Stimulated activated memory B cell treated with anti-CD40 and anti-IgM and Interleukin-4, amounts not matched to agents 10 μg/mL and 1 μg/mL and 100 μg/mL, for 72 hours (primary cell): ENCODE data around the gene TMEM120B.

ENCODE experiments used
- ATAC-seq: fragments of 150-1000 bp; cut with Tn5 transposase; 2 replicates; pipeline ENCODE4 v1.10.0; 2021
- H3K27ac Mint-ChIP-seq: one replicate; pipeline ENCODE4 v1.8.0; 2022; ENCODE audit warnings: mild to moderate bottlenecking, mixed read lengths
- H3K27me3 Mint-ChIP-seq: one replicate; pipeline ENCODE4 v1.8.0; 2022; ENCODE audit warnings: mixed read lengths
- H3K36me3 Mint-ChIP-seq: one replicate; pipeline ENCODE4 v1.8.0; 2022; ENCODE audit warnings: mixed read lengths
- H3K4me1 Mint-ChIP-seq: one replicate; pipeline ENCODE4 v1.8.0; 2022; ENCODE audit warnings: mixed read lengths
- H3K4me3 Mint-ChIP-seq: one replicate; pipeline ENCODE4 v1.8.0; 2022; ENCODE audit warnings: mild to moderate bottlenecking, moderate library complexity, mixed read lengths
- H3K9me3 Mint-ChIP-seq: one replicate; pipeline ENCODE4 v1.8.0; 2022; ENCODE audit warnings: mixed read lengths

TMEM120B gene

GRCh38 chr12:121828306-121828705 is 115.8 kb downstream of the TMEM120B start:
- no peaks in the 10 kb centered on the region for H3K27me3 Mint-ChIP-seq
- peaks cover 7% of the 10 kb centered on the region for H3K4me1 Mint-ChIP-seq

DNA sequence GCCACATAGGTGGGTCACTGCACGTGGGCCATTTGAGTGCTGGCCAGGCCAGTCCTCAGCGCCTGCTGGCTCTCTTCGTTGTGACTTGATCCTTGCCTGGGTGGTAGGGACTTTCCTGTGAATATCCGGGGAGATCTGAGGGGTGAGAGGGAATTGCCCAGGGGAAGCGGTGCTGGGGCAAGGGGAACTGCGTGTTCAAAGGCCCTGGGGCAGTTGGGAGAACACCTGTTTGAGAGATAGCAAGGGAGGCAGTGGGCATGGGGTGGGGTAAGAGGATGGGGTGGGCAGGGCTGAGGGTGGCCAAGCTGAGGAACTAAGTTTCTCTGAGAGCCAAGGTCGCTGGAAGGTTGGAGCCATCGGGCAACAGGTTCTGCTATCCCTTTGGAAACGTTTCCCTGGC is 116.3 kb downstream of the TMEM120B start:
- peaks cover 82% of the 10 kb centered on the region for H3K36me3 Mint-ChIP-seq
- no peak overlapping the region for H3K4me3 Mint-ChIP-seq
- no peak for ATAC-seq
- H3K9me3 Mint-ChIP-seq, result no peaks in the 10 kb centered on the region
- peaks cover 7% of the 10 kb centered on the region for H3K4me1 Mint-ChIP-seq
- H3K27me3 Mint-ChIP-seq, result no peaks in the 10 kb centered on the region
- peak overlapping the region; percentile 49 for H3K27ac Mint-ChIP-seq

More at GRCh38 chr12:121828306-121828705, 115.8 kb downstream of the TMEM120B start:
- peak overlapping the region; percentile 49 for H3K27ac Mint-ChIP-seq
- peaks cover 87% of the 10 kb centered on the region for H3K36me3 Mint-ChIP-seq
- ATAC-seq, result no peak
- no peaks in the 10 kb centered on the region for H3K9me3 Mint-ChIP-seq
- no peak overlapping the region for H3K4me3 Mint-ChIP-seq

GRCh38 chr12:121829250-121829918 is 116.8 kb downstream of the TMEM120B start:
- H3K27ac Mint-ChIP-seq, result no peak overlapping the region
- ATAC-seq, result no peak
- H3K4me3 Mint-ChIP-seq, result no peak overlapping the region
- H3K27me3 Mint-ChIP-seq, result no peaks in the 10 kb centered on the region
- peaks cover 7% of the 10 kb centered on the region for H3K4me1 Mint-ChIP-seq
- H3K9me3 Mint-ChIP-seq, result no peaks in the 10 kb centered on the region
- peaks cover 80% of the 10 kb centered on the region for H3K36me3 Mint-ChIP-seq

- Mint-ChIP-seq H3K4me3 (no peak overlapping the region), H3K4me1 (peaks cover 7% of the 10 kb centered on the region), H3K27ac (peak overlapping the region; percentile 7), H3K27me3 (no peaks in the 10 kb centered on the region), H3K36me3 (peaks cover 73% of the 10 kb centered on the region), H3K9me3 (no peaks in the 10 kb centered on the region)
- ATAC-seq, result peak; percentile 27
Measured at GRCh38 chr12:121830134-121830533, 117.6 kb downstream of the TMEM120B start.

- Mint-ChIP-seq H3K36me3 (peaks cover 69% of the 10 kb centered on the region), H3K9me3 (no peaks in the 10 kb centered on the region), H3K4me3 (no peak overlapping the region), H3K27me3 (no peaks in the 10 kb centered on the region), H3K27ac (peak overlapping the region; percentile 7), H3K4me1 (peaks cover 7% of the 10 kb centered on the region)
- no peak for ATAC-seq
Measured at GRCh38 chr12:121830588-121831265, 118.2 kb downstream of the TMEM120B start.
